NOMO-1 (cell line): ENCODE data around the gene DOP1B.

Source experiments
- DNase-seq, 2 experiments: peaks; one replicate each; lab custom pipeline; 2025; ENCODE audit not compliant: unreplicated experiment in 2 of 2; lab: John Stamatoyannopoulos, UW

Gene DOP1B

DNA sequence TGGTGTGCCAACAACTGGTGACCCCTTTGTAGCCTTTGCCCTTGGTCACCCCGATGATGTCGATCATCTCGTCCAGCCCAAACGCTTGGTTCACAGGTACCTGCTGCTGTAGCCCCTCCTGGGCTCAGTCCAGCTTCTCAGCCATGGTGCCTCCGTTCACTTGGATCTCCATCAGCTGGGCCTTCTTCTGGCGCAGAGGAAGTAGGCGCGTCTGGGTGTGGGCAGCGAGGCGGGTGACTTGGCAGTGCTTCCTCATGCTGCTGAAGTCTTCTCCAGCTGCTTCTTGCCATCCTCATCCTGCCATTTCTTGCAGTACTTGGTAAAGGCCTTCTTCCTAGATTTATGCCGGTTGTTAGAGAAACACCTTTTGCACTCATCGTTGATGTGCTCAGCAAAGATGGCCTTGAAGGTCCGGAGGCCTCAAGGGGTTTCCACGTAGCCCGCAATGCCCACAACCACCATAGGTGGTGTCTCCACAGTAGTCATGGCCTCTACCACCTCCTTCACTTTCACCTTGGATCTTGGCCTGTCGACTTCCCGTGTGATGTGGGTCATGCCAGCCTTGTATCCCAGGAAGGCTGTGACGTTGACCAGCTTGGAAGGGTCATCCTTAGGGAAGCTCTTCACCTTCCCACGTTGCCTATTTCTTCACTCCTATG, 13.0 kb downstream of the DOP1B start:
- DNase-seq, result no peak

DNA sequence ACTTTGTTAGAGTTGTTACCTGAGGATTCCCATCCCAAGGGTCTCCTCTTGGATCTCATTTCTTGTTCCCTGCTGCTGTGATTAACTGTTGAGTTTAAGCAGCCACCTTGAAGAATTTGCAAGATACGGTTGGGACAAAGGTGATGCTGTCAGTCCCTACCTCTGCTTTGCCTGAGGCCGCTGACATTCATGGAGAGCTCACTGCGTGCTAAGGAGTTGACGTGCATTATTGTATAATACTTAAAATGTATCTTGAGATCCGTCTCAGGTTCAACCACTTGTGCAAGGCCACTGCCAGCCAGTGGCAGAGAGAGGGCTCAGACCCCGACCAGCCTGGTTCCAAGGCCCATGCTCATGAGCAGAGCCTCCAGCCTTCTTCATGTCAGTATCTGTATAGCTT, 14.2 kb downstream of the DOP1B start:
- DNase-seq, result no peak

DNA sequence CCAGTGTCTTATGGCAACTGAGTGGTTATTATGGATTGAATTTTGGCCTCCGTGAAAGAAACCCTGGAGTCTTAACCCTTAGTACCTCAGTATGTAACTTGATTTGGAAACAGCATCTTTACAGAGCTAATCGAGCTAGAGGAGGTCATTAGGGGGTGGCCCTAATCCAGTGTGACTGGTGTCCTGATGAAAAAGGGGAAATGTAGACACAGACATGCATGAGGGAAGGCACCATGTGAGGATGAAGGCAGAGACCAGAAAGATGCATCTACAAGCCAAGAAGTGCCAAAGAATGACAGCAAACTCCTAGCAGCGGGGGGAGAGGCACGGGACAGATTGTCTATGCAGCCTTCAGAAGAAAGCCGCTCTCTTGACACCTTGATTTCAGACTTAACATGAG, 14.7 kb downstream of the DOP1B start:
- DNase-seq, result no peak

DNA sequence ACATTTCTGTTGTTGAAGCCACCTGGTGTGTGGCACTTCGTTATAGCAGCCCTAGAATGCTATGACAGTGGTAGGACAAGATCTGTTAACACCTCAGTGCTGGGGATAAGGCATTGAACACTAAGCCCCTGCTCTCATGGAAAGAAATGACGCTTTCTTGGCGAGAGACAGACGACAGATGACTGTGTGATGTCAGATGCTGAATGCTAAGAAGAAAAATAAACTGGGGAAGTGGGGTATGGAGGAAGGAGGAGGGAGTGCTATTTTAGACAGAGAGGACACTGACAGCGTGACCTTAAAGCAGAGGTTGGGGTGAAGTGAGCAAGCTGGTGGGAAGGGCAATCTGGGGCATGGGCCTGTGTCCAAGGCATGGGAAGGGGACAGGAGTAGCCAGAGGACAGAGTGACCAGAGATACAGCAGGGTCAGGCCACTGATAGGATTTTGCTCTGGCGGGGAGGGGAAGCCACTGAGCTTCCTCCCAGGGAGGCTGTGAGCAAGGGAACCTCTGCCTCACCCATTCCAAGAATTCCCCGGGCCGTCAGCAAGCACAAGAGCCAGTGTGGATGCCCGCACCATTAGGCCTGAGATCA, 15.2 kb downstream of the DOP1B start:
- no peak for DNase-seq

DNA sequence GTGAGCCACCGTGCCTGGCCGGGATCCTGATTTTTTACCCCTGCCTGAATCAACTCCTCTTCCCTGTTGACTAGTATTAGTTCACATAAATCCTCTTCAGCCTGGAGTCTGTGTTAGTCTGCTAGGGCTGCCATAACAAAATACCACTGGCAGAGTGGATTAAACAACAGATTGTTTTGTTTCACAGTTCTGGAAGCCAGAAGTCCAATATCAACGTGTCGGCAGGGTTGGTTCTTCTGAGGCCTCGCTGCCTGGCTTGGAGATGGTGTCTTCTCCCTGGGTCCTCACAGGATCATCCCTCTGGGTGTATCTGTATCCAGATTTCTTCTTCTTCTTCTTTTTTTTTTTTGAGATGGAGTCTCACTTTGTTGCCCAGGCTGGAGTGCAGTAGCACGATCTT, 18.2 kb downstream of the DOP1B start:
- DNase-seq, result no peak

DNA sequence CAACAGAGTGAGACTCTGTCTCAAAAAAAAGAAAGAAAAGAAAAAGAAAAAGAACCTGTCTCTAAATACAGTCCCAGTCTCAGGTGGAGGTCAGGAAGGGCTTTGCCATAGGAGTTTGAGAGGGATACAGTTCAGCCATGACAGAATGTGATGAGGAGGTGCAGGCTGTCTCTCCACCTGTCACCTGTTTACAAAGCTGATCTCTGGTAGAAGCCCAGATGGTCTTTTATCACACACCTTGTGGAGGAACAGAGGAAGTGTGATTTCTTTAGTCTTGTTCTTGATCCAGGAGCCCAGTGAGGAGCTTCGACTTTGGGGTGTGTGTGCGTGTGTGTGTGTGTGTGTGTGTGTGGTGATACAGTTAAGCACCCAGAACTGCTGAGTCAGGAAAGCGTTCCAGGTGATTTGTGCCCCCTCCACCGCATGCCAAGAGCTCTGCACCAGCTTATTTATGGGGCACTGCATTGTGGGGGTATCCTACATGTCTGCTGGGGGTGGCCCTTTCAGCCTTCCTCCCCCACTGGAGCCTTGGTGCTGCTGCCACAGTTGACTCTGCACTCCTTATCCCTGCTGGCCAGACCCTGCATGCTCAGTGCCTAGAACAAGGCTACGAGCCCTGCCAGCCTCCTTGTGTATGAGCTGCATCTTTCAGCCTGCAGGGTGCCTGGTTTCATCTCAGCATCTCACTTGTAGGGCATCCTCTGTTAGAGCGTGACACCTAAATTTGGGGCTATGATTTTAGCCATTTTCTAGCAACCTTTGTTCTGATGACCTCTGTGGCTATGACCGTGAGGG, 19.3 kb downstream of the DOP1B start:
- DNase-seq, result no peak

DNA sequence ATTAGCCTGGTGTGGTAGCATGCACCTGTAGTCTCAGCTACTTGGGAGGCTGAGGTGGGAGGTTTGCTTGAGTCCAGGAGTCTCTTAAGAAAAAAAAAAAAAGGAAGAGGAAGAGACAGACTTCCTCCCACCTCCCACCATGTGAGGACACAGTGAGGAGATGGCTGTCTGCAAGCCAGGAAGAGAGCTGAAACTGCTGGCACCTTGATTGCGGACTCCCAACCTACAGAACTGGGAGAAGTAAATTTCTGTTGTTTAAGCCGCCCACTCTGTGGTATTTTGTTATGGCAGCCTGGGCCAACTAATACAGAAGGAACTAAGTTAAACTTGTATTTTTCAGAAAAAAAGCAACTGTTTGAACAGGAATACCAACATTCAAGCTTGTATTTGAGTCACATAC, 21.7 kb downstream of the DOP1B start:
- no peak for DNase-seq

DNA sequence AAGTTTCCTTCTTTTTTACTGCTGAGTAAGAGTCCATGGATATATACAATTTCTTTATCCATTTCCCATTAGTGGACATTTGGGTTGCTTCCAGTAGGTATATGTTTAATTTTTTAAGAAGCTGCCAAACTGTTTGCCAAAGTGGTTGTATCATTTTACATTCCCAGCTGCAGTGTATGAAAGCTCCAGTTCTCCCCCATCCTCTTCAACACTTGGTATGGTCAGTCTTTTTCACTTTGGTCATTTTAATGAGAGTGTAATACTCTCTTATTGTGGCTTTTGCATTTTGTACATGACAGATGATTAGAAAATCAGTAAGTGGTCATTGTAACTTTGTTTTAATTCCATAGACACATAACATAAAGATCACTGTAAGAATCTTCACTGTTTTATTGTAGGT, 22.5 kb downstream of the DOP1B start:
- DNase-seq, result no peak

DNA sequence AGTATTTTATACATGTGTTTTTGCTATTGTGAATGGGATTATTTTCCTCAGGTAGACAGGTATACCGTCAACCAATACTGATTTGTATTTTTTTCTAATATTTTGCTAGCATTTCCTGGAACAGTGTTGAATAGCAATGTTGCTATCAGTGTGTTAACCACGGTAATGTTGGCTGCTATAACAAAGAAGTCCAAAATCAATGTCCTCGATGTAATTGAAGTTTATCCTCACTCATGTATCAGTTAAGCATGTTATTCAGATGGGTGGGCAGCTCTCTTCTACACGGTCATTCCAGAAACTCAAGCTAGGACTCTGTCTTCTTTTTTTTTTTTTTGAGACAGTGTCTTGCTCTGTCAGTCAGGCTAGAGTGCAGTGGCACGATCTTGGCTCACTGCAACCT, 24.3 kb downstream of the DOP1B start:
- no peak for DNase-seq

DNA sequence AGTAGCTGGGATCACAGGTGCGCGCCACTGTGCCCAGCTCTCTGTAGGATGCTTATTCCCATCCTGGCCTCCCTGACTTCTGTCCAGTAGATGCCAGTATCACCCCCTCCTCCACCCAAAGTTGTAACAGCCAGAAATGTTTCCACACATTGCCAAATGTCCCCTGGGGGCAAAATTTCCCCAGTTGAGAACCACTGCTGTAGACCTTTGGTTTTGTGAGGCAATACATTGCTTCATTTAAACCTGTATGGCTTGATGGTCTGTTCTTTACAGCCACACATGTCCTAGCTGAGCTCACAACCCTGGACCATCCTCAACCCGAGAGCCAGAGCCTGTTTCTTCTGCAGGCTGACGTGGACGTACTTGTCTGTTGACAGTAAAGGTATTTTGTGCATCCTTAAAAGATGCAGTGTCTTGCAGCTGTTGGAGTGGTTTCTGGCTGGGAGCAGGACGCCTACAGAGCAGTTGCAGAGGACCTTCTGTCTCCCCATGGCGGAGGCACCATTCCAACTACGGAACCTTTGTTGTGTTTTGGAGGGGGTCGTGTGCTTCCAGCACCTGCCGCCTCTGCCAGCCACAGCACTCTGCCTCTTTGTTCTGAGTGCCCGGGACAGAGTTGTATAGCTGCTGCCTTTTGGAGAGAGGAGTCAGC, 26.6 kb downstream of the DOP1B start:
- DNase-seq, result peak; percentile 48 to 54

DNA sequence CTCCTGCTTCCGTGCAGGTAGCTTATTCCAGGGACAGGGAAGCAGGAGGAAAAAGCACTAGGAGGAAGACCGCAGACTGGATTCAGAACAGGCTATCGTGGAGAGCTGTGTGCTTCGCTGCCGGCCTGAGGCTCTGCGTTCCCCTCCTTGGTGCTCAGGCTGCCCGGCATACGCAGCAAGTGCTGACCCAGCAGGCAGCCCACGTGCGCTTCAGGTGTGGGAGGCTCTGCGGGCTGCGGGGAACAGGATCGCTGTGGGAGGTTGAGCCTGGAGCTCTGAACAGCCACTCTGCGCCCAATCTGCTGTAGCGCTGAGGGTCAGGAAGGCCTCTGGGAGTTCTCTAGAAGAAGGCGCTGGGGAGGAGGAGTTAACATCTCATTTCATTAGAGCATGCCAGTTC, 27.9 kb downstream of the DOP1B start:
- DNase-seq, result no peak

DNA sequence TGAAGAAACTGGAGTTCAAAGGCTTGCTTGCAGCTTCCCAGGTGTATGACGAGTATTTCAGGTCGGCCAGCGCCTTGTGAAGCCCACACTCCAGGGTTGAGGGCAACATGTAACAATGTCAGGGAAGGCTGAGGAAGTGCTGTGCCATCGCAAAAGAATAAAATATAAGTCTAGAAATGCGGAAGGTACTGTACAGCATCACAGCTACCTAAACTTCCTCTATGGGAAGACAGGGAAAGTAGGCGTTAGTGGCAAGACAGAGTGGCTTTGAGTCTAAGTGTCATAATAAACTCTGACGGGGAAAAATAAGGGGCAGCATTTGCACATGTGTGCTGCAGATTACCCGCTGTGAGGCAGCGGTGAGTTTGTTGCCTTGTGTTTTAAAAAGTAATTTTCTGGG, 28.9 kb downstream of the DOP1B start:
- peak; percentile 54 to 64 for DNase-seq

DNA sequence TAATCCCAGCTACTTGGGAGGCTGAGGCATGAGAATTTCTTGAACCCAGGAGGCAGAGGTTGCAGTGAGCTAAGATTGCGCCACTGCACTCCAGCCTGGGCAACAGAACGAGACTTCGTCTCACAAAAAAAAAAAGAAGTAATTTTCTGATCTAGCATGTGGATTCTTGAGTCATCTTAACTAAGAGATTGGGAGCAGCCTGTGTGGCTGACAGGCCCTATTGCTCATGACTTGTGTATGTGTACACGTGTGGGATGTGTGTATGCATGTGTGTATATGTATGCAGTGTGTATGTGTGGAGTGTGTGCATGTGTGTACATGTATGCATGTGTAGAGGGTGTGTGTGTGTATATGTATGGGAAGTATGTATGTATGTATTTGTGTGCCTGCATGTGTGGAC, 29.5 kb downstream of the DOP1B start:
- peak; percentile 37 to 54 for DNase-seq

DNA sequence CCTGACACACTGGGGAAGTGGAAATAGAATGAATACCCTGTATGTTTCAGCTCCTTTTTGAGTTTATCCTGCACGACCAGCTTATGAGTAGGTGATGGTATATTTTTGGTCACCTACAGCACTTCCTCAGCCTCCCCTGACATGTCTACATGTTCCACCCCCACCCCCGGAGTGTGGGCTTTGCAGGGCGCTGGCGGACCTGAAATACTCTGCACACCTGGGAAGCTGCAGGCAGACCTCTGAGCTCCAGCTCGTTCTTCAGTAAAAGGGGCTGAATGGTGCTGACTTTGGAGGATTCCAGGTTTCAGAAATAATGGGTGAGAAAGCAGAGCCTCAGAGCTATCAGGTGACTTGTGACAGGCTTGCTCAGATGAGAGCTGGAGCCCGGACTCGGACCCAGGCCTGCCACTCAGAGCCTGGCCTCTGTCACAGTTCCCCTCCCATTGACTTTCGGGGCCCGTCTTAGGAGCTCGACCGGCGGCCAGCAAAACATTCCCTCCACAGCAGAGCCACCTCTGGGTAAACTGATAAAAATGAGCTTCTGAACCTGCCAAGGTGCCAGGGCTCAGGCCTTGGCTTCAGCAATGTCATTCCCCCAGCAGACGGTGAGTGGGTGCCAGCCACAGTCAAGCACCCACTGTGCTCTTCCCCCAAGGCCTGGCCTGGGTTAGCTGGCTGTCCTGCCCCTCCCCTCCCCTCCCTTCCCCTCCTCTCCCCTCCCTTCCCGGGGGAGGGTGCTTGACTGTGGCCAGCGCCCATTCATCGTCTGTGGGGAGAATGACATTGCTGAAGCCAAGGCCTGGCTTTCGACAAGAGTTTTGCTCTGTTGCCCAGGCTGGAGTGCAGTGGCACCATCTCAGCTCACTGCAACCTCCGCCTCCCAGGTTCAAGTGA, 30.1 kb downstream of the DOP1B start:
- DNase-seq, result no peak

DNA sequence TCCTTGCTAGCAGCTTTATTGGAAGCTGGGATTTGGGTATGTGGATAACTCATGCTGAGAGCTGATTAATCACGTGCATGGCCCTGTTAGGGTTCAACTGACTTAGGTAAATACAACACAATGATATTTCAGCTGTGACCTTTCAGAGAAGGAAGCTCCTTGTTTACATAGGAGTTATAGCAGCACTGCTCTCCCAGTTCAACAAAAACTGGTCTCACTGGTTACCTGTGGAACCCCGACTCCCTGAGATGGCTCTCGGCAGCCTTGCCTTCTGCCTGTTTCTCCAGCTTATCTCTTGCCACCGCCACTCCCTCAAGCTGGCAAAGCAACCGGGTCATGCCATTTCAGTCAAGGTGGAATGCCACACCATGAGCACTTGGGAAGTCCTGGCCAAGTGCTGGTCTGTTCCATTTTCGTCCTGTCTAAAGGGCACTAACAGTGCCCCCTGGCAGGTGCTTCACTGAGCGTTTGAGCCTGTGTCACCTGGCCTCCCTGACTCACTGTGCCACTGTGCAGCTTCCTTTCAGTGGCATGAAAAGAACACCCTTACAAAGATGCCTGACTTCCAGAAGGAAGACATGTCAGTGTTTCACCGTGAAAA, 31.6 kb downstream of the DOP1B start:
- no peak for DNase-seq

DNA sequence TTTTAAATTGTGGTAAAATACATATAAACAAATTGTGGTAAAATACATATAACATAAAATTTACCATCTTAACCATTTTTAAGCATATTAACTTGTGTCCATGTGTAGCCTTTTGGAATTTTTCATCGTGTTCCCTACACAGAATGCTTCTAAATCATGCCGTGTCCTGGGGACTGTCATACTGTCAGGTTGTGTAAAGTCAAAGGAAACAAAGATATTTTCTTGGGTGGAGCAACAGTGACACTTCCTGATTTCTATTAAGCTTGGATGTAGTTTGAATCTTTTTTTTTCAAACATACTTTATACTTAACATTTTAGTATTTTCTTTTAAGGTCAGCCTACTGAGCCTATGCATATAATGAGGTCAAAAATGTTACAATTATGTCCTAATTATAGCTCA, 32.3 kb downstream of the DOP1B start:
- DNase-seq, result peak; percentile 10 to 44

DNA sequence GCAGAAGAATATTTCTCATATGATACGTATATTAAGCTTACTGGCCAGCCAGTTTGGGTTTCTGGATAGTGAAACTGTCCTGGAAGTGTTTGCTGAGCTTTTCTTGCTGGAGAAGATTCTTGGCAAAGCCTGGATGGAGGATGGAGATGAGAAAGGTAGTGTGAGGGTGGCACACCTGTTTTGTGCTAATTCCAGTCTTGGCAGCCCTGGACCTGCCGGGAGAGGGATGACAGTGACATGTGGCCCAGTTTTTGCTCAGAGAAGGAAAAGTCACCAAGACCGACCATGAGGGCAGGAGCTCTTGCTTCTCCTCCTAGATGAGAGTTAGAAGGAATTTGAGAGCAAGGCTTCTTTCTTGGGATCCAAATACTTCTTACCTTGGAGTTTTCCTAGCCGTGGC, 34.1 kb downstream of the DOP1B start:
- no peak for DNase-seq

DNA sequence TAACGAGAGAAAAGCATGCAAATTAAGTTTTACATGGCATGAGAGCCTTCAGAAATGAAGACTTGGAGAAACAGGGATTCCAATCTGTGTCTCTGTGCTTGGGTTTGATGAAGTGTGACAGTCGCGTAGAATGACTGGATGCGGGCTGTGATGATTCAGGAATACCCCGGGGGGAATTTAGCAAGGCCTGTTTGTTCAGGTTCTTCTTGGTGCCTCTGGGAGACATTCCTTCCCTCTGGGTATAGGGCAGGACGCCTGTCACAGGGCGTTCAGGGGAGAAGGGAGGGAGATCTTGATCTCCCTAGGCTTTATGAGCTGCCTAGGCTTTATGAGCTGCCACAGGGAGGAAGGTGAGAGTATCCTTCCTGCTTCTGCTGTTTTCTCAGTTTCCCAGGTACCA, 36.6 kb downstream of the DOP1B start:
- DNase-seq, result no peak

DNA sequence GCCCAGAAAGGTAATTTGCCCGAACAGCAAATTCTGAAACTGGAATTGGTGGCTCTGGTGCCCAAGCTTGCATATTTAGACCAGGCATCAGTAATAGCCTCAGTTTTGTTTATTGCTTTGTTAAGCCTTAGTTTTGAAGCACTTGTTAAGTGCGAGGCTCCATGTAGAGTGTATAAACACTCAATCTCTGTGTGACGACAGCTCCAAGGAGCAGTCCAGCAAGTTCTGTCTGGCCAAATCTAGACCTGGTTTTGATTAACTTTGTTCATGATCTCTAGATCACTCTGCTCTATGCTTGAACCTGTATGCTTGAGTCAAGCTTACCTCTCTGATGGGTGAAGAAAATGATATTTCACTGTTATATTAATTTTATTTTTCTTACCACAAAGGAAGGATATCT, 37.4 kb downstream of the DOP1B start:
- no peak for DNase-seq

DNA sequence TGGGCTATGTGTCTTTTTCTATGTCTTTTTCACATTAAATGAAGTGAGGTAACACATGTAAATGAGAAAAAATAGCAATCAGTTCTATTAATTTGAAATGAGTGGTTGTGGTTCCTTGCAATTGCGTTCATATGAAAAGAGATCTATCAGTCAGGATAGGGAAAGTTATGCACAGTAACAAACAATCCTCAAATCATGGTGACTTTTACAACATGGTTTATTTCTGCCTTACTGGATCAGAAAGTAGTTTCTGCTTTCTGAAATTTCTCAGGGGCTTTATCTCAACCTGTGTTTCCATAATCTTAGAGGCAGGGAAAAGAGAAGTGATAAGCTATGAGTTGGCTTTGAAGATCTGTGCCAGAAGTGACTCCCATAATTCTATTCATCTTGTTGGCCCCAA, 39.0 kb downstream of the DOP1B start:
- no peak for DNase-seq
